ENCODE results near the gene SLIT3.

SLIT3 gene

DNA sequence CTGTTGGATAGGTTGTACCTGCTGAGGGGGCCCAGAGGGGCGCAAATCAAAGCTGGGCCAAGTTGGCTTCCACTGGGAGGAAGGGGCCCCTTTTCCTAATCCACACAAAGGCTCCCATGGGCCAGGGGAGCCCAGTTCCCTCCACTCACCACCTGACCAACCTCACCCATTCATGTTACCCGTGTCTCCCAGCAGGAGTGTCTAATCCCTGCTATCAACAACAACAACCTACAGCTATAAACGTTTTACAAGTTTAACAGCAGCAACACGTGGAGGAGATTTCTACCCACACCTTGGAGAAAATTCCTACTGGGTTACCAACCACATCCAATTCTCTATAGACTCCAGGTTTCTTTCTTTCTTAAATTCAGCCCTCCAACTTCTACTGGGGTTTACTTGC, 216.2 kb downstream of the SLIT3 start:
- Histone ChIP-seq H3K4me2 (ENCODE audit: low read length) (no peak overlapping the region), H3K27ac (ENCODE audit: low read length) (no peak overlapping the region), H3K4me3 (ENCODE audit: low read length) (no peak overlapping the region), H3K9ac (ENCODE audit: low read length) (no peak overlapping the region), H3K4me1 (ENCODE audit: low read length) (no peaks in the 10 kb centered on the region), H3K9me3 (ENCODE audit: insufficient read depth, low read length) (no peaks in the 10 kb centered on the region), H3K27me3 (ENCODE audit: low read depth, low read length) (peaks cover 4% of the 10 kb centered on the region; the same call in 1 of the 2 replicates), H3K36me3 (replicated peaks; ENCODE audit: low read depth, low read length) (no peaks in the 10 kb centered on the region), H2AFZ (ENCODE audit: low read depth, low read length) (no peak overlapping the region), H4K20me1 (ENCODE audit: insufficient read depth, low read length) (no peaks in the 10 kb centered on the region), H3K79me2 (ENCODE audit: low read length) (no peaks in the 10 kb centered on the region)
- TF ChIP-seq EZH2phosphoT487 (IDR thresholded peaks at IDR 0.05; ENCODE audit: low read depth), result no peak
- TF ChIP-seq, protein P1, sequence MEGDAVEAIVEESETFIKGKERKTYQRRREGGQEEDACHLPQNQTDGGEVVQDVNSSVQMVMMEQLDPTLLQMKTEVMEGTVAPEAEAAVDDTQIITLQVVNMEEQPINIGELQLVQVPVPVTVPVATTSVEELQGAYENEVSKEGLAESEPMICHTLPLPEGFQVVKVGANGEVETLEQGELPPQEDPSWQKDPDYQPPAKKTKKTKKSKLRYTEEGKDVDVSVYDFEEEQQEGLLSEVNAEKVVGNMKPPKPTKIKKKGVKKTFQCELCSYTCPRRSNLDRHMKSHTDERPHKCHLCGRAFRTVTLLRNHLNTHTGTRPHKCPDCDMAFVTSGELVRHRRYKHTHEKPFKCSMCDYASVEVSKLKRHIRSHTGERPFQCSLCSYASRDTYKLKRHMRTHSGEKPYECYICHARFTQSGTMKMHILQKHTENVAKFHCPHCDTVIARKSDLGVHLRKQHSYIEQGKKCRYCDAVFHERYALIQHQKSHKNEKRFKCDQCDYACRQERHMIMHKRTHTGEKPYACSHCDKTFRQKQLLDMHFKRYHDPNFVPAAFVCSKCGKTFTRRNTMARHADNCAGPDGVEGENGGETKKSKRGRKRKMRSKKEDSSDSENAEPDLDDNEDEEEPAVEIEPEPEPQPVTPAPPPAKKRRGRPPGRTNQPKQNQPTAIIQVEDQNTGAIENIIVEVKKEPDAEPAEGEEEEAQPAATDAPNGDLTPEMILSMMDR (IDR thresholded peaks at IDR 0.05; ENCODE audit: low read depth, low read length), result no peak

DNA sequence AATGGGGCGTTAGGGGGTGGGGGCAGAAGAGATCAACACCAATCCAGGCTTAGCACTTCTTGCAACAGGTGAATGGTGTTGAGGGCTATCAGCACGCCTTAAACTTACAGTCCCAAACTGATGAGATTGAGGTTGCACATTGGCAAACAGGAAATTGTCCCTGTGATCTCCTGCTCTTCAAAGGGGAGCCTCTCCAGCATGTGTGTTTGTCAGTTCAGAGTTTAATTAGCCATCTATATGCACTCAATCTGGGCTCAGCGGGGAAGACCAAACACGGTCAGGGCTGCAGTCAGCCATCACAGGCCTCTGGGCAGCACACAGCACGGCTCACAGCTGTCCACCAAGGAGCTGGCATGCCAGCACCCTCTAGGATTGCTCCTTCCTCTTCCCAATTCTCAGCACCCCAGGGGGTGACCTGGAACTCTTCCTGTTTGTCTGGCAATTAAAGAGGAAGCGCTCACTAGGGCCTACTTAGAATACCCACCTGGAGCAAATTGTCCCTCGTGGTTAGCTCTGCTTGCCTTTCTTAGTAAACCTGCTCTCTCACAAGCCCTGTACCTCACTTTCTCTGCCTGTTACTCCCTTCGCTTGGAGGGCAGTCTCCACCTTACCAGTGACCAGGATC, 217.4 kb downstream of the SLIT3 start:
- H3K27ac ChIP-seq (ENCODE audit: low read length), result no peak overlapping the region
- no peak overlapping the region for H3K4me2 ChIP-seq (ENCODE audit: low read length)
- no peaks in the 10 kb centered on the region for H3K9me3 ChIP-seq (ENCODE audit: insufficient read depth, low read length)
- no peak overlapping the region for H2AFZ ChIP-seq (ENCODE audit: low read depth, low read length)
- peaks cover 5% of the 10 kb centered on the region; the same call in 1 of the 2 replicates for H3K27me3 ChIP-seq (ENCODE audit: low read depth, low read length)
- no peak for TF ChIP-seq EZH2phosphoT487 (IDR thresholded peaks at IDR 0.05; ENCODE audit: low read depth)
- TF ChIP-seq, protein P1 (IDR thresholded peaks at IDR 0.05; ENCODE audit: low read depth, low read length), result no peak
- no peak overlapping the region for H3K9ac ChIP-seq (ENCODE audit: low read length)
- no peaks in the 10 kb centered on the region for H3K4me1 ChIP-seq (ENCODE audit: low read length)
- H4K20me1 ChIP-seq (ENCODE audit: insufficient read depth, low read length), result no peaks in the 10 kb centered on the region
- H3K4me3 ChIP-seq (ENCODE audit: low read length), result no peak overlapping the region
- H3K79me2 ChIP-seq (ENCODE audit: low read length), result no peaks in the 10 kb centered on the region
- no peaks in the 10 kb centered on the region for H3K36me3 ChIP-seq (replicated peaks; ENCODE audit: low read depth, low read length)

DNA sequence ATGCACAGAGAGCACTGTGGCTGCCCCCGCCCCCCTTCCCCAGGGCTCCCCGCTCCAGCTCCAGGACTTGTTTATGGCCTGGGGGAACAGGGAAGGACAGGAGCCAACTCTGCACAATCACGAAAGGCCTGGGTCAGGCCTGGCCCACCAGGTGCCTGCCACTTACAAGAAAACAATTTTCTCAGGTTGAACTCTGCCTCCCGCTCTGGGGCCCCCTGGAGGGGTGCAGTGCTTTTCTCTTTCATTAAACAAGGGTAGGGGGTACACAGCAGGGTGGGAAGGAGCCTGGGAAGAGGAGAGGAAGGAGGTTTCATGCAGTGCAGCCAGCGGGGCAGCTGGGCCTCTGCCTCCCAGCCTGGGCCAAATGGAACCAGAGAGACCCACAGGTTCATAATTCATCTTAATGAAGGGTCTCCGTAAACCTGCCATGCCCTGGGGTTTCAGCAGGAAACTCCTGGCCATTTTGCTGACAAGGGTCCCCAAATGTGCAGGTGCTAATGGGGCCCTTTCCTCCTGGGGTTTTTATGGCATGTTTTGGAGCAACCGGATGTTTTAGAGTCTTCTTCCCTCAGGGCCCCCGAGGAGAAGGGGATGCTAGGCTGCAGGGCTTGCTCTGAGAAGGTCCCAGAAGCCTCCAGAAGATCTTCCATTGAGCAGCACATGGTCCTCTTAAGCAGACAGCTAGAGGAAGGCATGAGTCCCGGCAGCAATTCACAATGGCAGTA, 219.8 kb downstream of the SLIT3 start:
- Histone ChIP-seq H4K20me1 (ENCODE audit: insufficient read depth, low read length) (no peaks in the 10 kb centered on the region), H3K79me2 (ENCODE audit: low read length) (no peaks in the 10 kb centered on the region), H3K9ac (ENCODE audit: low read length) (no peak overlapping the region), H3K4me2 (ENCODE audit: low read length) (no peak overlapping the region), H3K27ac (ENCODE audit: low read length) (no peak overlapping the region), H2AFZ (ENCODE audit: low read depth, low read length) (no peak overlapping the region), H3K4me1 (ENCODE audit: low read length) (no peaks in the 10 kb centered on the region), H3K4me3 (ENCODE audit: low read length) (no peak overlapping the region), H3K27me3 (ENCODE audit: low read depth, low read length) (peaks cover 12% of the 10 kb centered on the region; the same call in 1 of the 2 replicates), H3K36me3 (replicated peaks; ENCODE audit: low read depth, low read length) (no peaks in the 10 kb centered on the region), H3K9me3 (ENCODE audit: insufficient read depth, low read length) (no peaks in the 10 kb centered on the region)
- no peak for TF ChIP-seq EZH2phosphoT487 (IDR thresholded peaks at IDR 0.05; ENCODE audit: low read depth)
- TF ChIP-seq, protein P1 (IDR thresholded peaks at IDR 0.05; ENCODE audit: low read depth, low read length), result no peak

DNA sequence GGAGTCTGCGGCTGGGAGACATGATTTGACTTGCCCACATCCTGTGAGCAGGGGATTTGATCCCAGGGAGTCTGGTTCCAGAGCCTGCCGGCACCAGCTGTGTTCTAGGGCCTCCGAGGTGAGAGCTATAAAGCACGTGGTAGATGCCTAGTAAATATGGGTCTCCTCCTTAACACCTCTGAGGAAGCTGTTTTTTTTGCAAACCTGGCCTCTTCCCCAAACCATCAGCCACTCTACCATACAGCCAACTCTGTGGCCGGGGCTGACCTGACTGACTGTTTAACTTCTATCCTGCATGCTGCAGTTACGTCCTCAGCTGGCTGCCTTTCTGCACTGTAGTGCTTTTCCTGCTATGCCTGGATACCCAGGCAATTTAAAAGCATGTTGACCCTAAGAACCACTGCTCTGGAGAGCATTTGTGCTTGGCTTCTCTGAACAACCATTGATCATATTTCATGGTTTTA, 220.5 kb downstream of the SLIT3 start:
- no peak overlapping the region for H3K27ac ChIP-seq (ENCODE audit: low read length)
- no peak overlapping the region for H2AFZ ChIP-seq (ENCODE audit: low read depth, low read length)
- no peaks in the 10 kb centered on the region for H4K20me1 ChIP-seq (ENCODE audit: insufficient read depth, low read length)
- no peaks in the 10 kb centered on the region for H3K36me3 ChIP-seq (replicated peaks; ENCODE audit: low read depth, low read length)
- TF ChIP-seq EZH2phosphoT487 (IDR thresholded peaks at IDR 0.05; ENCODE audit: low read depth), result no peak
- TF ChIP-seq, protein P1 (IDR thresholded peaks at IDR 0.05; ENCODE audit: low read depth, low read length), result no peak
- H3K27me3 ChIP-seq (ENCODE audit: low read depth, low read length), result peaks cover 19% of the 10 kb centered on the region; the same call in 1 of the 2 replicates
- H3K4me1 ChIP-seq (ENCODE audit: low read length), result no peaks in the 10 kb centered on the region
- no peak overlapping the region for H3K4me3 ChIP-seq (ENCODE audit: low read length)
- no peak overlapping the region for H3K4me2 ChIP-seq (ENCODE audit: low read length)
- H3K79me2 ChIP-seq (ENCODE audit: low read length), result no peaks in the 10 kb centered on the region
- no peaks in the 10 kb centered on the region for H3K9me3 ChIP-seq (ENCODE audit: insufficient read depth, low read length)
- H3K9ac ChIP-seq (ENCODE audit: low read length), result no peak overlapping the region
